ENCODE results near the gene ATXN7L1.

ATXN7L1 gene

DNA sequence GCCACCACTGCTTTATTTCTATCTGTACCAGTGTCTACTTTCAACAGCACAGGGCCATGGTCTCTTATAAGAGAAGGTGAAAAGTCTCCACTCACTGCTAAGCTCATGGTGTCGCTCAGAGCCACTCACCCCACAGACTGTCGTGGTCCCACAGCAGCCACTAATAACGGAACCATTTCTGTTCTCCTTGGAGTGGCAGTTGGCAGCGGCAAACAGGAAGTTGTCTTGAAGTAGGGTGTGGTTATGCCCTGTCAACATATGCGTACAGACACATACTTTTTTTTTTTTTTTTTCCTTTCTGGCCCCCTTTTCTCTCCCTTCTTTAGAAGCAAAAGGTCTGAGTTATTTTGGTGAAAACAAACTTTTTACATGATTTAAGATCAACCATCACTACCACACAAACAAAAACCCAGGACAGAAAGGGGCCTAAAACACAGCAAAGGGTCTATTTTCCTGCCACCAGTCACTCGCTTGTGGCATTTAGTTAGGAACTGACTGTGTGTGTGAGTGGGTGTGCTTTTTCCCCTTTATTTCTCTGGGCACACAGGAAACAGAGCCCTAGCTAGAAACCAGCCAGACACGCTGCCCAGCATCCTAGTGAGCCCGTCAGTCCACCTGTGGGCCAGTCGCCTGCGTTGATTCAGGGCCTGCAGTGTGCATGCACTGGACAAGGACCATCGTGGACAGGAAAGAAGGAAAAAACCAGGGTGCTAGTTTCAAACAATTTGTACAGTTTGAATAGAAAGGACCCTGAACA is 198.4 kb downstream of the ATXN7L1 start:
- Histone ChIP-seq H3K9me3 (replicated peaks; ENCODE audit: insufficient read depth, low read length) (no peaks in the 10 kb centered on the region), H3K9me2 (replicated peaks; ENCODE audit: insufficient read depth, low read length) (no peaks in the 10 kb centered on the region), H3K79me2 (ENCODE audit: low read length) (no peaks in the 10 kb centered on the region), H3K27me3 (replicated peaks; ENCODE audit: insufficient read depth, low read length) (no peaks in the 10 kb centered on the region), H3K4me1 (ENCODE audit: low read length) (no peaks in the 10 kb centered on the region), H3K36me3 (replicated peaks; ENCODE audit: insufficient read depth, low read length) (no peaks in the 10 kb centered on the region), H3K9ac (ENCODE audit: low read length) (no peak overlapping the region), H3K4me3 (ENCODE audit: low read length) (no peak overlapping the region), H4K20me1 (ENCODE audit: insufficient read depth, low read length) (no peaks in the 10 kb centered on the region), H2AFZ (ENCODE audit: low read length) (no peak overlapping the region), H3K4me2 (ENCODE audit: low read depth, low read length) (no peak overlapping the region), H3F3A (ENCODE audit: insufficient read depth, low read length) (no peaks in the 10 kb centered on the region), H3K27ac (ENCODE audit: low read length) (no peak overlapping the region)
- TF ChIP-seq, protein P1, sequence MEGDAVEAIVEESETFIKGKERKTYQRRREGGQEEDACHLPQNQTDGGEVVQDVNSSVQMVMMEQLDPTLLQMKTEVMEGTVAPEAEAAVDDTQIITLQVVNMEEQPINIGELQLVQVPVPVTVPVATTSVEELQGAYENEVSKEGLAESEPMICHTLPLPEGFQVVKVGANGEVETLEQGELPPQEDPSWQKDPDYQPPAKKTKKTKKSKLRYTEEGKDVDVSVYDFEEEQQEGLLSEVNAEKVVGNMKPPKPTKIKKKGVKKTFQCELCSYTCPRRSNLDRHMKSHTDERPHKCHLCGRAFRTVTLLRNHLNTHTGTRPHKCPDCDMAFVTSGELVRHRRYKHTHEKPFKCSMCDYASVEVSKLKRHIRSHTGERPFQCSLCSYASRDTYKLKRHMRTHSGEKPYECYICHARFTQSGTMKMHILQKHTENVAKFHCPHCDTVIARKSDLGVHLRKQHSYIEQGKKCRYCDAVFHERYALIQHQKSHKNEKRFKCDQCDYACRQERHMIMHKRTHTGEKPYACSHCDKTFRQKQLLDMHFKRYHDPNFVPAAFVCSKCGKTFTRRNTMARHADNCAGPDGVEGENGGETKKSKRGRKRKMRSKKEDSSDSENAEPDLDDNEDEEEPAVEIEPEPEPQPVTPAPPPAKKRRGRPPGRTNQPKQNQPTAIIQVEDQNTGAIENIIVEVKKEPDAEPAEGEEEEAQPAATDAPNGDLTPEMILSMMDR (IDR thresholded peaks at IDR 0.05; ENCODE audit: low read length) = no peak
- TF ChIP-seq EZH2 (optimal IDR thresholded peaks at IDR 0.05; ENCODE audit: low read depth, low read length) (no peak), EZH2phosphoT487 (IDR thresholded peaks at IDR 0.05; ENCODE audit: low read length) (no peak)
- no peak for DNase-seq

- H3K9me3 ChIP-seq (replicated peaks; ENCODE audit: insufficient read depth, low read length) = no peaks in the 10 kb centered on the region
- TF ChIP-seq EZH2 (optimal IDR thresholded peaks at IDR 0.05; ENCODE audit: low read depth, low read length) (no peak), EZH2phosphoT487 (IDR thresholded peaks at IDR 0.05; ENCODE audit: low read length) (no peak)
- TF ChIP-seq, protein P1 (IDR thresholded peaks at IDR 0.05; ENCODE audit: low read length) = no peak
- H2AFZ ChIP-seq (ENCODE audit: low read length) = no peak overlapping the region
- no peak overlapping the region for H3K9ac ChIP-seq (ENCODE audit: low read length)
- H3K36me3 ChIP-seq (replicated peaks; ENCODE audit: insufficient read depth, low read length) = no peaks in the 10 kb centered on the region
- no peaks in the 10 kb centered on the region for H3K79me2 ChIP-seq (ENCODE audit: low read length)
- no peak for DNase-seq
- no peaks in the 10 kb centered on the region for H4K20me1 ChIP-seq (ENCODE audit: insufficient read depth, low read length)
- no peaks in the 10 kb centered on the region for H3K4me1 ChIP-seq (ENCODE audit: low read length)
- no peak overlapping the region for H3K27ac ChIP-seq (ENCODE audit: low read length)
- H3K9me2 ChIP-seq (replicated peaks; ENCODE audit: insufficient read depth, low read length) = no peaks in the 10 kb centered on the region
- no peak overlapping the region for H3K4me2 ChIP-seq (ENCODE audit: low read depth, low read length)
- no peak overlapping the region for H3K4me3 ChIP-seq (ENCODE audit: low read length)
- no peaks in the 10 kb centered on the region for H3F3A ChIP-seq (ENCODE audit: insufficient read depth, low read length)
- no peaks in the 10 kb centered on the region for H3K27me3 ChIP-seq (replicated peaks; ENCODE audit: insufficient read depth, low read length)
Measured at GRCh38 chr7:105677410-105677730, 199.0 kb downstream of the ATXN7L1 start.

DNA sequence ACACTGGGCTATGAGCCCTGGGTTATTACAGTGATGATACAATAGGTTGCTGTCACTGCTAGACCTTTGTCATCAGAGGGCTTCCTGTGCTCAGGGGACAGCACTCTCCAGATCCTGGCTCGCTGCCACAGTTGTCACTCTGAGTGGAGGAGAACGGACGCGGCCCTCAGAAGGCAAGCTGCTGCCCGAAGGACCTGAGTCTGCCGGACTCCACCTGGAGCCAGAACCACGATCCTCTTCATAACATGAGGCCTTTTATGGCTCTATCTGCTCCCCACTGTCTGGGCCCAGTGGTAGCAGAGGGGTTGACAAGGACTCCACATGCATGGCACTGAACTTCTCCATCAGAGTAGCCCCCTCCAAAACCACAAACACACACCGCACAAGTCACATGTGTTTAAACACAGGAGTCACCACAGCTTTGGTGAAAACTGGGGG is 200.4 kb downstream of the ATXN7L1 start:
- Histone ChIP-seq H3K9me2 (replicated peaks; ENCODE audit: insufficient read depth, low read length) (no peaks in the 10 kb centered on the region), H3K27ac (ENCODE audit: low read length) (no peak overlapping the region), H2AFZ (ENCODE audit: low read length) (no peak overlapping the region), H3K36me3 (replicated peaks; ENCODE audit: insufficient read depth, low read length) (no peaks in the 10 kb centered on the region), H3K9me3 (replicated peaks; ENCODE audit: insufficient read depth, low read length) (no peaks in the 10 kb centered on the region), H3K4me3 (ENCODE audit: low read length) (no peak overlapping the region), H4K20me1 (ENCODE audit: insufficient read depth, low read length) (no peaks in the 10 kb centered on the region), H3K4me1 (ENCODE audit: low read length) (no peaks in the 10 kb centered on the region), H3K9ac (ENCODE audit: low read length) (no peak overlapping the region), H3K79me2 (ENCODE audit: low read length) (no peaks in the 10 kb centered on the region), H3K27me3 (replicated peaks; ENCODE audit: insufficient read depth, low read length) (no peaks in the 10 kb centered on the region), H3F3A (ENCODE audit: insufficient read depth, low read length) (no peaks in the 10 kb centered on the region), H3K4me2 (ENCODE audit: low read depth, low read length) (no peak overlapping the region)
- TF ChIP-seq EZH2 (optimal IDR thresholded peaks at IDR 0.05; ENCODE audit: low read depth, low read length) (no peak), EZH2phosphoT487 (IDR thresholded peaks at IDR 0.05; ENCODE audit: low read length) (no peak)
- TF ChIP-seq, protein P1 (IDR thresholded peaks at IDR 0.05; ENCODE audit: low read length) = no peak
- DNase-seq = no peak

All from MM.1S (cell line).